SK-N-DZ (cell line): ENCODE measurements around the gene OR12D3. TPM values are rescaled to one million over a fixed set of nuclear protein-coding genes. Genes with fewer than 3 reads are reported as not detected.
"Not testable (repeated sequence)": the region's sequence is repeated elsewhere in the genome, so short reads cannot be mapped to it uniquely, and the experiment has no call there.

ENCODE experiments used
- DNase-seq: peaks from one replicate; pipeline ENCODE4 v3.0.0-alpha.2; 2015; ENCODE audit warnings: low spot score
- polyA plus RNA-seq, 2 experiments: library from polyadenylated mRNA; depleted of rRNA; stranded (reverse); fragments of >200 nt; gene quantifications; 2 replicates each; pipeline ENCODE4 v1.2.3, GENCODE V29; 2014

The OR12D3 gene, protein sequence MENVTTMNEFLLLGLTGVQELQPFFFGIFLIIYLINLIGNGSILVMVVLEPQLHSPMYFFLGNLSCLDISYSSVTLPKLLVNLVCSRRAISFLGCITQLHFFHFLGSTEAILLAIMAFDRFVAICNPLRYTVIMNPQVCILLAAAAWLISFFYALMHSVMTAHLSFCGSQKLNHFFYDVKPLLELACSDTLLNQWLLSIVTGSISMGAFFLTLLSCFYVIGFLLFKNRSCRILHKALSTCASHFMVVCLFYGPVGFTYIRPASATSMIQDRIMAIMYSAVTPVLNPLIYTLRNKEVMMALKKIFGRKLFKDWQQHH
- not detected in 2 replicates for polyA plus RNA-seq (2014; cell fraction: cytosol; rRNA removed)
- polyA plus RNA-seq (2014; cell fraction: nucleus; rRNA removed) = not detected in 2 replicates

GRCh38 chr6:29375191-29375590 lies at the start of gene OR12D3:
OR12D3 (minus strand) TSS chr6:29375291; CDS start chr6:29375287, 4 bp downstream.
- DNase-seq = no peak

DNA sequence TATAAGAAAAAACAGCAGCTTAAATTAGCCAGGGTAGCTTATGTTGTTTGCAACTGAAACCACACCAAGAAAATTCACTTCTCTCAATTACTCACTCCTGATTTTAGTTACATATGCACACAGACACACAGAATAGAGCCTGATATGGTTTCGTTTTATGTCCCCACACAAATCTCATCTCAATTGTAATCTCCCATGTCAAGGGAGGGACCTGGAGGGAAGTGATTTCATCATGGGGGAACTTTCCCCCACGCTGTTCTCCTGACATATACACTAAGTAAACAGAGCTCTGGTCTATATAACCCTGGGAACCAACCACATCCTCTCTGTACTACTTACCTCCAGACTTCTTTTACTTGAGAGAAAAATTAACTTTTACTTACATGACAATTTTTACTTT lies 49.5 kb upstream of the OR12D3 start:
- no peak for DNase-seq

GRCh38 chr6:29424168-29424567 lies 49.1 kb upstream of the OR12D3 start:
- no peak for DNase-seq

DNA sequence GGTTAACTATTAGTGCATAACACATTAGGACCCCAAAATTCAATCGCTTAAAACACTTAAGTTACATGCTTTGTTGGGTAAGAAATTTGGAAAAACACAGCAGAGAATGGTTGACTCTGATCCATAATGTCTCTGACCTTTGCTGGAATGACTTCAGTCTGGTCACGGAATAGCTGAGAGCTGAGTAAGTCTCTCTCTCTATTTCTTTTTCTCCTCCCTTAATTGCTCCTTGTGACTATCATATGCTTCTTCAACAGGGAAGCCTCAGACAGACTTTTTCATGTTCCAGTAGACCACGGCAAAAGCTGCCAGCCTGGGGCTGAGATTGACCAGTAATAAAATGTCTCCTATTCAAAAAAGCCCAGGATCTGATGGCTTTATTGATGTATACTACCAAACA lies 44.4 kb upstream of the OR12D3 start:
- DNase-seq = no peak

- DNase-seq = no peak
Measured at GRCh38 chr6:29414588-29414987, 39.5 kb upstream of the OR12D3 start, which contains the start of gene OR12D1. OR12D1 (plus strand) TSS chr6:29414928.

DNA sequence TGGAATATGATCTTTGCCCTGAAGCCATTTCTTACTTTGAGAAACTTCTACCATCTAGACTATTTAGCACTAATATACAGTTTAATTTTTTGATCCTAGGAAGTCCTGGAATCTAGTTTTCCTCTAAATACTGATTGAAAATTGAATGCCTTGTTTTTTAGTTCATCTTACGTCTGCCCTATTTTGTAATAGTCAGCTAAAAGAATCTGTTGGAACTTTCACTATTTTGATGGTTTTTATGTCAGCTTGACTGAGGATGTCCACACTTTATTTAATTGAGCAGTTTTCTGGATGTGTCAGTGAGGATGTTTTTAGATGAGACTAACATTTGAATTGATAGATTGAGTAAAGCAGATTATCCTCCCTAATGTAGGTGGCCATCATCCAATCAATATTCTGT lies 28.7 kb upstream of the OR12D3 start:
- no peak for DNase-seq

DNA sequence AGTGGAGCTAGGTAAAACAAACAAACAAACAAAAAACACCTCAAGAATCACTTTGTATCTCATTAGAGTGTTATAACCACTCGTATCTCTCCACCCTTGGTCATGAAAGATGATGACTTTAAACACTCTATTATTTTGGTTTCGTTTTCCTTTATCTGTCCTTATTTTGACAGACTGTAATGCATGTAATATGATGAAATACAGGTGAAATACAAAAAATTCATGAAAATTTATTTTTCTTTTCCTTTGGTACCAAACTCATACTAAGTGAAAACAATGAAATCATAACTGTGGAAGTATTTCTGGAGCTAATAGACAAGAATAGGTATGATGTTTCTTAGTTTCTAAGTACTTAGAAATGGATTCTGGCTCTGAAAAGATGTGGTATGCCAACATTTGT lies 24.4 kb upstream of the OR12D3 start:
- no peak for DNase-seq

DNA sequence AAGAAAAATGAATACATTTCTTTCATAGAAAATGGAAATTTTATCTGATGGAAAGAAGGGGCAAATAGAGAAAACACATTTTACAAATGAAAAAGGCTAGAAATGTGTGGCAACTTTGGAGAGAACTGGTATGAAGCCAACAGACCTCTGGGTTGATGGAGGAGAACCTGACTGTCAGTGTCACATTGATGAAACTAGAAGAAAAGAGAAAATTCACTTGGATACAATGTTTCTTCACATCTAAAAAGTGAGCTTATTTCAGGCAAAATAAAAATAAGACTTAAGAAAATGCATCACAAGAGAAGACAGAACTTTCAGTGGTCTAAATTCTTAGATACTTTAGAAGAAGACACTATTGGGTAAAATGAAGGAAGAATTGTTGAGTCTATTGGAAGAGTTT lies 20.2 kb upstream of the OR12D3 start, which contains the start of gene OR12D2:
OR12D2 (plus strand) TSS at position 301 of the 400 bp plus-strand sequence. CDS start 1,069 bp downstream, outside the sequence.
- DNase-seq = no peak

DNA sequence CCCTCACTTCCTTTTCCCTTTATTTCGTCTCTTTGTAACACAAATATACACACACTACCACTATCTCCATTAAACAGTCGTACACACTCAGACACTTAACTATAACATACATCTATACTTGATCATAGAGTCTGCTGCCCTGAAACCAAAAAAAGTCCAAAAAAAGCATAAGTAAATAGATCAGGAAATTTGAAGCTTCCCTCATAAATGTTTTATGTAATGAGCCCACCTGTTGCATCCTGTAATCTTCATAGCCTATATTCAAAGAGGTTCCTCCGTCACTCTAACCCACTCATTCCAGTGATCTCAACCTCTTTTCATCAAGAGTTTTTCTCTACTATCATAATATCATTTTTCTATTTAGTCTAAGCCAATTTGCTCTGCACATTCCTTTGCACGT lies 13.4 kb upstream of the OR12D3 start:
- DNase-seq = no peak

GRCh38 chr6:29376003-29376402 lies 912 bp upstream of the OR12D3 start:
- DNase-seq = no peak

- no peak for DNase-seq
Measured at GRCh38 chr6:29368765-29369164, 6.3 kb downstream of the OR12D3 start, which contains the start of gene OR5V1. OR5V1 (minus strand) TSS chr6:29368865; CDS start chr6:29356195, 12,670 bp downstream.

DNA sequence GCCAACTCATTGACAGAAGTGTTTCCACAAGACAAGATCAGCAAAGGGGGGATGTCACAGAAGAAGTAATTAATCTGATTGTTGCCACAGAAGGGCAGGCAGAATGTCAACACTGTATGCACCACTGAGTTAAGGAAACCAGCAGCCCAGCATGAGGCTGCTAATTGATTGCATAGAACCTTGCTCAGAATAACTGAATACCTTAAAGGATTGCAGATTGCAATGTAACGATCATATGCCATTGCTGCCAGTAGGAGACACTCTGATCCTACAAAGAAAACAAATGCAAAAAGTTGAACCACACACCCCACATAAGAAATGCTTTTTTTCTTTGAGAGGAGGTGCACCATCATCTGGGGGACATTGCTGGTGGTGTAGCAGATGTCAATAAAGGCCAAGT lies 19.5 kb downstream of the OR12D3 start:
- no peak for DNase-seq

DNA sequence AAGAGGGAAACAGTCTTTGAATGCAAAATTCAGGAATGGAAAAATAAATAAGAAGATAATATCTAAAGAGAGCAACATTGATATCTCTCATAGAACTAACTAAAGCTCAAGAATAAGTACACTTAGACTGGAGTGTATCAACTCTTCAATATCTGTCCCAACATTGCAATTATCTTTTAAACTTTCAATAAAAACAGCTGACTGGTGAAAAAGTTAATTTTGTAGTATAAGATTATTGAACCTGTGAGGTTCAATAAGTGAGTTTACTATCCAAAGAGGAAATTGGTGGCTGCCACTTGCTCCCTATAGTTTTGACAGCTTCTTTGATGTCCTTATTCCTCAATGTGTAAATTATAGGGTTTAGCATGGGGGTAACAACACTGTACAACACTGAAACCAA lies 20.1 kb downstream of the OR12D3 start:
- no peak for DNase-seq

GRCh38 chr6:29349348-29349747 lies 25.7 kb downstream of the OR12D3 start:
- DNase-seq = not testable (repeated sequence)

GRCh38 chr6:29345380-29345779 lies 29.7 kb downstream of the OR12D3 start:
- no peak for DNase-seq

DNA sequence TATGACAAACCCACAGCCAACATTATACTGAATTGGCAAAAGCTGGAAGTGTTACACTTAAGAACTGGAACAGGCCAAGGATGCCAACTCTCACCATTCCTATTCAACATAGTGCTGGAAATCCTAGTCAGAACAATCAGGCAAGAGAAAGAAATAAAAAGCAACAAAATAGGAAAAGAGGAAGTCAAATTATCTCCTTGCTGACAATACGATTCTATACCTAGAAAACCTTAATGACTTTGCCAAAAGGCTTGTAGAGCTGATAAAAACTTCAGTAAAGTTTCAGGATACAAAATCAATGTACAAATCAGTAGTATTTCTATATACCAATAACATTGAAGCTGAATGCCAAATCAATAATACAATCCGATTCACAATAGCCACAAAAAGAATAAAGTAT lies 38.8 kb downstream of the OR12D3 start:
- DNase-seq = no peak

GRCh38 chr6:29332676-29333075 lies 42.4 kb downstream of the OR12D3 start:
- DNase-seq = no peak

DNA sequence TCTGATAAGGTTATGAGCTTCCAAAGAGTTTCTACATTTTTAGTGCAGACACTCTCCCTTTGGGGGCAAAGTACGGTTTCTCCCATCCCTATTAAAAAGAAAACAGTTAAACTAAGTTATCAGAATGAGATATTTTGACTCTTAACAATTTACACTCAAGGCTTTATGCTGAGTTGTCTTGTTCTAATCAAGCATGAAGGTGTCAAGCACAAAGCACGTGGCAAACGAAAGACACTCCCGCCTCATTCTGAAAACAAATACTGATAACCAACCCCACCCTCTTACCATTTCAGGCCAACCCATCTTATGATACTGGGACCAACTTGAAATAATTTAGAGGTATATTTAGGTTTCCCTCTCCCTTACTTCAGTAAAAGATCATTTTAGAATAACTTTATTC lies 49.3 kb downstream of the OR12D3 start:
- DNase-seq = no peak
